ENCODE measurements around the gene CACNA1S. TPM values are rescaled to one million over a fixed set of nuclear protein-coding genes. Genes with fewer than 3 reads are reported as not detected.

CACNA1S gene
- total RNA-seq, 1 donor from 2014 or later, result not detected

- Mint-ChIP-seq H3K4me3 (no peak overlapping the region), H3K27me3 (peaks cover 15% of the 10 kb centered on the region), H3K9me3 (no peaks in the 10 kb centered on the region), H3K27ac (no peak overlapping the region), H3K4me1 (peaks cover 3% of the 10 kb centered on the region), H3K36me3 (ENCODE audit: low read depth) (no peaks in the 10 kb centered on the region)
- intact Hi-C loops (cut with micrococcal nuclease), result no loop called here
- no peak for DNase-seq
Observed at GRCh38 chr1:201044119-201044518, 68.1 kb downstream of the CACNA1S start.

- peak; percentile 91 for DNase-seq
- Mint-ChIP-seq H3K4me1 (peaks cover 3% of the 10 kb centered on the region), H3K27ac (no peak overlapping the region), H3K36me3 (ENCODE audit: low read depth) (no peaks in the 10 kb centered on the region), H3K27me3 (peaks cover 14% of the 10 kb centered on the region), H3K4me3 (no peak overlapping the region), H3K9me3 (no peaks in the 10 kb centered on the region)
- intact Hi-C loops (cut with micrococcal nuclease), result loop anchor here (1.0 to 2.0 kb wide), 3 partner anchors 18 to 71 kb away; no protein-coding TSS in a partner anchor
Observed at GRCh38 chr1:201042779-201043461, 69.3 kb downstream of the CACNA1S start.

- Mint-ChIP-seq H3K9me3 (no peaks in the 10 kb centered on the region), H3K27ac (no peak overlapping the region), H3K36me3 (ENCODE audit: low read depth) (no peaks in the 10 kb centered on the region), H3K27me3 (peaks cover 12% of the 10 kb centered on the region), H3K4me3 (no peak overlapping the region), H3K4me1 (peaks cover 3% of the 10 kb centered on the region)
- intact Hi-C loops (cut with micrococcal nuclease), result no loop called here
- no peak for DNase-seq
Observed at GRCh38 chr1:201041011-201041410, 71.2 kb downstream of the CACNA1S start.

- intact Hi-C loops (cut with micrococcal nuclease), result no loop called here
- H3K27me3 Mint-ChIP-seq, result peaks cover 9% of the 10 kb centered on the region
- H3K27ac Mint-ChIP-seq, result no peak overlapping the region
- no peak for DNase-seq
- peaks cover 3% of the 10 kb centered on the region for H3K4me1 Mint-ChIP-seq
- no peaks in the 10 kb centered on the region for H3K9me3 Mint-ChIP-seq
- no peak overlapping the region for H3K4me3 Mint-ChIP-seq
- H3K36me3 Mint-ChIP-seq (ENCODE audit: low read depth), result no peaks in the 10 kb centered on the region
Observed at GRCh38 chr1:201039876-201040275, 72.3 kb downstream of the CACNA1S start.

- Mint-ChIP-seq H3K27me3 (peaks cover 9% of the 10 kb centered on the region), H3K27ac (no peak overlapping the region), H3K4me1 (peaks cover 3% of the 10 kb centered on the region), H3K36me3 (ENCODE audit: low read depth) (no peaks in the 10 kb centered on the region), H3K9me3 (no peaks in the 10 kb centered on the region), H3K4me3 (no peak overlapping the region)
- intact Hi-C loops (cut with micrococcal nuclease), result no loop called here
- DNase-seq, result no peak
Observed at GRCh38 chr1:201039418-201039817, 72.8 kb downstream of the CACNA1S start.

GRCh38 chr1:201038186-201038876 lies 73.9 kb downstream of the CACNA1S start:
- peaks cover 4% of the 10 kb centered on the region for H3K27me3 Mint-ChIP-seq
- intact Hi-C loops (cut with micrococcal nuclease), result no loop called here
- no peak overlapping the region for H3K4me3 Mint-ChIP-seq
- no peaks in the 10 kb centered on the region for H3K9me3 Mint-ChIP-seq
- H3K4me1 Mint-ChIP-seq, result peaks cover 3% of the 10 kb centered on the region
- H3K27ac Mint-ChIP-seq, result no peak overlapping the region
- DNase-seq, result no peak
- no peaks in the 10 kb centered on the region for H3K36me3 Mint-ChIP-seq (ENCODE audit: low read depth)

- H3K4me3 Mint-ChIP-seq, result no peak overlapping the region
- H3K27ac Mint-ChIP-seq, result no peak overlapping the region
- no peaks in the 10 kb centered on the region for H3K9me3 Mint-ChIP-seq
- H3K4me1 Mint-ChIP-seq, result no peaks in the 10 kb centered on the region
- intact Hi-C loops (cut with micrococcal nuclease), result no loop called here
- DNase-seq, result no peak
- H3K36me3 Mint-ChIP-seq (ENCODE audit: low read depth), result no peaks in the 10 kb centered on the region
- no peaks in the 10 kb centered on the region for H3K27me3 Mint-ChIP-seq
Observed at GRCh38 chr1:201036188-201036842, 75.9 kb downstream of the CACNA1S start.

GRCh38 chr1:201034671-201035070 lies 77.6 kb downstream of the CACNA1S start:
- Mint-ChIP-seq H3K4me1 (no peaks in the 10 kb centered on the region), H3K9me3 (no peaks in the 10 kb centered on the region), H3K4me3 (no peak overlapping the region), H3K27me3 (no peaks in the 10 kb centered on the region), H3K27ac (no peak overlapping the region), H3K36me3 (ENCODE audit: low read depth) (no peaks in the 10 kb centered on the region)
- intact Hi-C loops (cut with micrococcal nuclease), result no loop called here
- DNase-seq, result no peak

GRCh38 chr1:201032408-201032807 lies 79.8 kb downstream of the CACNA1S start:
- no peak overlapping the region for H3K27ac Mint-ChIP-seq
- peaks cover 6% of the 10 kb centered on the region for H3K4me1 Mint-ChIP-seq
- H3K9me3 Mint-ChIP-seq, result no peaks in the 10 kb centered on the region
- intact Hi-C loops (cut with micrococcal nuclease), result no loop called here
- H3K4me3 Mint-ChIP-seq, result no peak overlapping the region
- H3K36me3 Mint-ChIP-seq (ENCODE audit: low read depth), result no peaks in the 10 kb centered on the region
- DNase-seq, result no peak
- H3K27me3 Mint-ChIP-seq, result no peaks in the 10 kb centered on the region

GRCh38 chr1:201028461-201028889 lies 83.8 kb downstream of the CACNA1S start:
- H3K4me1 Mint-ChIP-seq, result peaks cover 37% of the 10 kb centered on the region
- intact Hi-C loops (cut with micrococcal nuclease), result no loop called here
- no peak for DNase-seq
- no peaks in the 10 kb centered on the region for H3K27me3 Mint-ChIP-seq
- no peaks in the 10 kb centered on the region for H3K9me3 Mint-ChIP-seq
- no peaks in the 10 kb centered on the region for H3K36me3 Mint-ChIP-seq (ENCODE audit: low read depth)
- no peak overlapping the region for H3K27ac Mint-ChIP-seq
- H3K4me3 Mint-ChIP-seq, result no peak overlapping the region

- intact Hi-C loops (cut with micrococcal nuclease), result no loop called here
Observed at GRCh38 chr1:201026836-201027235, 85.4 kb downstream of the CACNA1S start.

GRCh38 chr1:201026234-201026633 lies 86.0 kb downstream of the CACNA1S start:
- Mint-ChIP-seq H3K9me3 (no peaks in the 10 kb centered on the region), H3K27me3 (no peaks in the 10 kb centered on the region), H3K27ac (peak overlapping the region; percentile 74), H3K4me3 (peak overlapping the region; percentile 66), H3K4me1 (peaks cover 49% of the 10 kb centered on the region), H3K36me3 (ENCODE audit: low read depth) (peaks cover 7% of the 10 kb centered on the region)
- intact Hi-C loops (cut with micrococcal nuclease), result no loop called here
- DNase-seq, result no peak

More at GRCh38 chr1:201026836-201027235, 85.4 kb downstream of the CACNA1S start:
- H3K4me3 Mint-ChIP-seq, result peak overlapping the region; percentile 48
- peaks cover 6% of the 10 kb centered on the region for H3K36me3 Mint-ChIP-seq (ENCODE audit: low read depth)
- DNase-seq, result no peak
- no peaks in the 10 kb centered on the region for H3K9me3 Mint-ChIP-seq
- no peaks in the 10 kb centered on the region for H3K27me3 Mint-ChIP-seq
- H3K27ac Mint-ChIP-seq, result no peak overlapping the region
- H3K4me1 Mint-ChIP-seq, result peaks cover 44% of the 10 kb centered on the region

- DNase-seq, result peak; percentile 71
- intact Hi-C loops (cut with micrococcal nuclease), result loop anchor here (2.0 kb wide), 1 partner anchor 17 kb away; no protein-coding TSS in a partner anchor
Observed at GRCh38 chr1:201025571-201026002, 86.6 kb downstream of the CACNA1S start.

GRCh38 chr1:201024625-201024998 lies 87.6 kb downstream of the CACNA1S start:
- peak overlapping the region; percentile 66 for H3K4me3 Mint-ChIP-seq
- H3K4me1 Mint-ChIP-seq, result peaks cover 63% of the 10 kb centered on the region
- intact Hi-C loops (cut with micrococcal nuclease), result loop anchor here (2.0 to 5.0 kb wide), 4 partner anchors 18 to 402 kb away; partner anchors contain the start of genes DDX59 and KIF14
- H3K36me3 Mint-ChIP-seq (ENCODE audit: low read depth), result peaks cover 7% of the 10 kb centered on the region
- no peaks in the 10 kb centered on the region for H3K9me3 Mint-ChIP-seq
- no peak overlapping the region for H3K27ac Mint-ChIP-seq
- no peak for DNase-seq
- no peaks in the 10 kb centered on the region for H3K27me3 Mint-ChIP-seq

More at GRCh38 chr1:201025571-201026002, 86.6 kb downstream of the CACNA1S start:
- Mint-ChIP-seq H3K4me1 (peaks cover 53% of the 10 kb centered on the region), H3K27ac (peak overlapping the region; percentile 70), H3K27me3 (no peaks in the 10 kb centered on the region), H3K9me3 (no peaks in the 10 kb centered on the region), H3K36me3 (ENCODE audit: low read depth) (peaks cover 7% of the 10 kb centered on the region), H3K4me3 (peak overlapping the region; percentile 66)
